NCI-H1048 (cell line): ENCODE results near the gene ITCH.
"Not testable (repeated sequence)": the region's sequence is repeated elsewhere in the genome, so short reads cannot be mapped to it uniquely, and the experiment has no call there.

ENCODE experiments used
- DNase-seq: peaks from one replicate; lab custom pipeline; 2025; lab: John Stamatoyannopoulos, UW

Gene ITCH

DNA sequence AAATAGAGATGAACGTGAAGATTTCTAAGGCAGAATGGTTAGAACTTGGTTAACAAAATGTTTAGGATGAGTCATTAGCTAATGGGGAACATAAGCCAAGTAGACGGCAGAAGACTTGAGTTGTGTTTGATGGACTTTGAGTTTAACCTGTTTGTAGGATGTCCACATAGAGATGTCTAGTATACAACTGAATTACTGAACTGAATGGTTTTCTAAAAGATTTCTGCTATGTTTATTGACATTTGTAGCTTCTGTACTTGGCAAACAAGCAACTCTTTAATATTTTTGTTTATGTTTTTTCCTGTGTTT, 98.7 kb downstream of the ITCH start:
- DNase-seq: no peak

DNA sequence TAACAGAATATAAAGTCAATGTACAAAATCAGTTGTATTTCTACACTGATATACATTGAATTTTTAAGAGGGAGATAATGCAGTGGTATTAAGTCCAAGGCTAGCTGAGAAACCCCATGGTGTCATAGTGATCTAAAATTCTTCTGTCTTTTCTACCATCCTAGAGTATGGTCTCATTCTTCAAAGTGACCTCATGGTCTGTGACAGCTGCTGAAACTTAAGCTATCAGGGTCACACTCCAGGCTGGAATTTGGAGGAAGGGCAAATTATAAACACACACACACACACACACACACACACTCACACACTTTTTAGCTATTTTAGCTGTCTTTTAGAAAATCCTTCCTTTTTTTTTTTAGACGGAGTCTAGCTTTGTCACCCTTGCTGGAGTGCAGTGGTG, 105.9 kb downstream of the ITCH start:
- no peak for DNase-seq

DNA sequence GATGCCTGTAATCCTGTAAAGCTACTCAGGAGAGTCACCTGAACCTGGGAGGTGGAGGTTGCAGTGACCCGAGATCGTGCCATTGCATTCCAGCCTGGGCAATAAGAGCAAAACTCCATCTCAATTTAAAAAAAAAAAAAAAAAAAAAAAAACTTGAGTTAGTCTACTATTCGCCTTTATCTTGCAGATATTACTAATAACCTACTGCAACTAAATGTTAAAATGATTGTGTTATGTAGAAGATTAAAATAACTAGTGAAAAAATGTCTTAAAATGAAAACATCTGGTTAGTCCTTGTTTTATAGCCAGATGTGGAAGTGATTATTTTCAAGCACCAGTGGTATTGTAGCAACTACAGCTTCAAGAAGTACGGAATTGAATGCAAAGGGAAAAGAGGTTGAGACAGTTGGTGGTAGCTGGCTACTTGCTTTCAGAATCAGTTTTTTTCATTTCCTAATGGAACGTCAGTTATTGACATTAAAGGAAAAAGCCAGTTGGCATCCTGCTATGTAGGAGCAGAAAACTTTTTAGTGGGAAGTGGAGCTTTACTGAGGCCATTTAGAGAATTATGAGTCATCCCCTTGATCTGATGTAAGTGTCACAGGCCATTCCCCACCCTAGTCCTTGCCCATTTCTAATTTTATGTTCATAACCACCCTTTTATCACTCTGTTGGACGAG, 109.3 kb downstream of the ITCH start:
- DNase-seq: no peak

DNA sequence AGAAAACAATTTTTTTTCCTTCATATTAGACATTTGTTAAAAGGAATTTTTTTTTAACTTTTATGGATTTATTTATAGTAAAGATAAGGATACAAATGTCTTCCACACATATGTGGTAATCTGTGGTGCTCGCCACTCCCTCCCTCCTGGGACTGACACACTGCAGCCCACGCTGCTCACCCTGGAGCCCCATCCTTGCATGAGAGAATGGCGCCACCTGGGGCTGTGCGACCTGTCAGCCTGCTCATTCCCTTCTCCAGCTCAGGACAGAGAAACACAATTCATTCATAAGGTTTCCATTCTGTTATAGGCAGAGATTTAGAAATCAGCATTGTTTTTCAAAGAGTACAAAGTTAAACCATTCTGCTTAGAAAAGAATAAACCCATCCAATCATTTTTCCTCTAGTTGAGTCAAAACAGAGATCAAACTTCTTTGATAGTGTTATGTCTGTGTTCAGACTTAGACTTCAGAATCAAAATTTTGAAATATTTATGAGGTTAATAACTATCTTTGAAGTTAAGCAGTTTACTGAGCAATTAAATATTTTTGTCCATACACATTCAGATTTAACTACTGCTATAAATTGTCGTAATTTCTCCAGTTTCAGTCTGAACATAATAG, 110.3 kb downstream of the ITCH start:
- DNase-seq: no peak

DNA sequence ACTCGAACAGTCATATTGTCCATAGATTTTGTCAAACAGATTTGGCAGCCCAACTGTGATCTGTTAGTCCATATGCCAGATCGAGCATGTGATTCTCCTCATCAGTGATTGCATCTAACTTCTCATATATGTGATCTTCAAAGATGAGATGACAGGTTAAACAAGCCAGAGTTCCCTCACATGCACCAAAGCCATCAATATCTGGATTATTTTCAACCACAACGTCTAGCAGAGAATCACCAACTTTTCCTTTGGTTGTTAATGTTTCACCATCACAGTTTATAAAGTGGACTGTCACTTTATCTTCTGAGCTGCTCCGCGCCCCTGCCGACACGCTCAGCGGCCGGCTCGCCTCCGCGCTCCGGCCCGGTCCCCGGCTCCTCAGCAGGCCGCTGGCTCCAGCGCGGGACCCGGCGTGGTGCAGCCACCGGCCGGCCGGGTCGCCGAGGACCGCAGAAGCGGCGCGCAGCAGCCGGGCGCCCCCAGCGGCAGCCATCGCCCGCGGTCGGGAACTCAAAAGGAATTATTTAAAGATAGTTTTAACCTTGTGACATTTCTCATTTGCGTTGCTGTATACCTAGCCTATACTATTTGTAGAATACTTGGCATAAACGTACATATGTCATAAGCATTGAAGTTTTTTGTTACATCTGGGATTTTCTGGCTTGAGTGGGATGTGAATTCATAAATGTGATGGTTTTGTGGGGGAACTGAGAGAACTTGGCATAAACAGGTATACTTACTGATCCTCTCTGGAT, 113.1 kb downstream of the ITCH start:
- DNase-seq: no peak

DNA sequence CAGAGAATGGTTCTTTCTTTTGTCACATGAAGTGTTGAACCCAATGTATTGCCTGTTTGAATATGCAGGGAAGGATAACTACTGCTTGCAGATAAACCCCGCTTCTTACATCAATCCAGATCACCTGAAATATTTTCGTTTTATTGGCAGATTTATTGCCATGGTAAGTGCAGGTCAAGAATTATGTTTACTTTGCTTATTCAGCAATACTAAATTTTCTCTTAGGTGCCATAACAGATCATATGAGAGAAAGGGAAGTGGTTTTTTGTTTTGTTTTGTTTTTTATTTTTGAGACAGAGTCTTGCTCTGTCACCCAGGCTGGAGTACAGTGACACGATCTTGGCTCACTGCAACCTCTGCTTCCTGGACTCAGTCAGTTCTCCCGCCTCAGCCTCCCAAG, 116.6 kb downstream of the ITCH start:
- no peak for DNase-seq

DNA sequence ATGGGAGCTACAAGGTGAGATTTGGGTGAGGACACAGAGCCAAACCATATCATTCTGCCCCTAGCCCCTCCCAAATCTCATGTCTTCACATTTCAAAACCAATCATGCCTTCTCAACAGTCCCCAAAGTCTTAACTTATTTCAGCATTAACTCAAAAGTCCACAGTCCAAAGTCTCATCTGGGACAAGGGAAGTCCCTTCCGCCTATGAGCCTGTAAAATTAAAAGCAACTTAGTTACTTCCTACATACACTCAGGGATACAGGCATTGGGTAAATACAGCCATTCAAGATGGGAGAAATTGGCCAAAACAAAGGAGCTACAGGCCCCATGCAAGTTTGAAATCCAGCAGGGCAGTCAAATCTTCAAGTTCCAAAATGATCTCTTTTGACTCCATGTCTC, 119.1 kb downstream of the ITCH start:
- not testable (repeated sequence) for DNase-seq

DNA sequence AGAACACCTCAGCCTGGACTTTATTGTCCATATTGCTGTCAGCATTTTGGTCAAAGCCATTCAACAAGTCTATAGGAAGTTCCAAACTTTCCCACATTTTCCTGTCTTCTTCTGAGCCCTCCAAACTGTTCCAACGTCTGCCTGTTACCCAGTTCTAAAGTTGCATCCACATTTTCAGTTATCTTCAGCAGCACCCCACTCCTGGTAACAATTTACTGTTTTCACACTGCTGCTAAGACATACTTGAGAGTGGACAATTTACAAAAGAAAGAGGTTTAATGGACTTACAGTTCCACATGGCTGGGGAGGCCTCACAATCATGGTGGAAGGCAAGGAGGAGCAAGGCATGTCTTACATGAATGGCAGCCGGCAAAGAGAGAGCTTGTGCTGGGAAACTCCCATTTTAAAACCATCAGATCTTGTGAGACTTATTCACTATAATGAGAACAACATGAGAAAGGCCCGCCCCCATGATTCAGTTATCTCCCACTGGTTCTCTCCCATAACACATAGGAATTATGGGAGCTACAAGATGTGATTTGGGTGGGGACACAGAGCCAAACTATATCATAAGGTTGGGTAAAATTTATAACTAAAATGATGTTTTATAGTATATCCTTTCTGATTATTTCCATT, 120.6 kb downstream of the ITCH start:
- not testable (repeated sequence) for DNase-seq

DNA sequence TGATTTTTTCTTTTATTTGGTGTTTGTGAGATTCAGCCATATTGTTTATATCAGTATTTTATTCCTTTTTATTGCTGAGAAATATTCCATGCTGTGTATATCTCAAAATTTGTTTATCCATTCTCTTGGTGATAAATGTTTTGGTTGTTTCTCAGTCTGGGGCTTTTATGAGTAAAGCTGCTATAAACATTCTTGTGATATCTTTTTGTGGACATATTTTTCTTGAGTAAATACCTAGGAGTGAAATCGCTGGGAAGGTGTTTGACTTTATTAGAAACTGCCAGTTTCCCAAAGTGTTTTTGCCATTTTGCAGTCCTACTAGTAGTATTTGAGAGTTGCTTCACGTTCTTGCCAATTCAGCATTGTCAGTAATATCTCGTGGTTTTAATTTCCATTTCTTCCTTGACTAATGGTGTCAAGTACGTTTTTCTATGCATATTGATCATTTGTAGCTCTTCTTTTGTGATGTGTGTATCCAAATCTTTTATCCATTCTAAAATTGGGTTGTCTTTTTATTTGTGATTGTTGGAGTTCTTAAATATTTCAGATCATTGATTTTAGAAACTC, 122.1 kb downstream of the ITCH start:
- no peak for DNase-seq

DNA sequence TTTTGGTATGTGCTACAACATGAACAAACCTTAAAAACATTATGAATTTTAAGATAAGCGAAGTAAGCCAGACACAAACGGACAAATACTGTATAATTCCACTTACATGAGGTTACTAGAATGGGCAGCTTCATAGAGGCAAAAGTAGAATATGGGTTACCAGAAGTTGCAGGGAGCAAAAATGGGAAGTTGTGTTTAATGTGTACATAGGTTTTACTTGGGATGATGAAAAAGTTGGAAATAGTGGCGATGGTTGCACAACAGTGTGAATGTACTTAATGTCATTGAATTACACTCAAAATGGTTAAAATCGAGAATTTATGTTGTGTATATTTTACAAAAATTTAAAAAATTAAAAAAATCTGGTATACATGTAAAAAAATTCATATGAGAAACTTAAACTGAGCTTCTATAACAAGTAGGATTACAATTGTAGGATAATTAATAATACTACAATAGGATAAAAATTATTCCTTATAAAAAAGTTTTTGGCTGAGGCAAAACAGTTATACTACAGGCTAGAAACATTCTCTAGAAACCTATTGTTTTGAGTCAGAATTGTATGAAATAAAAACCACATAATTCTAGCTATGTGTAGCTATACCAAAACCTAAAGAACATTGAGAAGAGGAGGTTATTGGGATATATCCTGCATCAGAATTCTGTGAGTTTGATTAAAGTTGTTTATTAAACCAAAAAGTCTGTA, 128.3 kb downstream of the ITCH start:
- no peak for DNase-seq

DNA sequence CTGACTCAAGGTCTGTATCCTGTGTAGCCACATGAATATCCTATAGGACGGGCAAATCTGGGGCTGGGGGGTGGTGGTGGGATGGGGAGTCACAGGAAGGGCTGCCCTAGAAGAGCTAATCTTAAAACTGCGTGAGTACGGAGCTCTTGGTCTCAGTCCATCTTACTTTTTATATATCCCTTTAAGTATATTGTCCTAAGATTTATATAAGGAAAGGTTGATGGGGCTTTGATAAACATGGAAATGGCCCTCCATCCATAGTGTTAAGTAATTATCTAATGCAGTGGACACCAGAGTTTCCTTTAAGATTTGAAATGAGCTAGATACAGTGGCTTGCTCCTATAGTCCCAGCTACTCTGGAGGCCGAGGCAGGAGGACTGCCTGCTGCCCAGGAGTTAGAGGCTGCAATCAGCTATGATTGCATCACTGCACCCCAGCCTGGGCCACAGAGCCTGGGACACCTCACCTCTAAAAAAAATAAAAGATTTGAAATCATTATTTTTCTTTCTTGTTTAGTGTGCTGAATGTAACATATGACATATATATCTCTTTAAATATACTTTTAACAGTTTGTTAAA, 128.9 kb downstream of the ITCH start:
- DNase-seq: no peak

DNA sequence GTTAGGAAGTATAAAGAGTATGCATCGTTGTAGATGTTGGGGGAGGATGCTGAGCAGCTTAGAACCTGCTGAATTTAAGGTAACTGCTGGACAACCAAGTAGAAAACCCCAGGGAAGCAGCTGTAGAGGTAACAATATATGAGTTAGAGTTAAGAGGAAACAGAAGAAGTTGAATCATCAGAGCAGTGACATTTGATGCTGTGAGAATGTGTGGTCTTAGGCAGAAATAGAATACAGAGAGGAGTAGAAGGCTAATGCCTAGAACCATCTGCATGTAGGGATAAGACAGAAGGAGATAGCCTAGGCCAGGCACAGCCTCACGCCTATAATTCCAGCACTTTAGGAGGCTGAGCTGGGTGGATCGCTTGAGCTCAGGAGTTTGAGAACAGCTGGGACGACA, 130.6 kb downstream of the ITCH start:
- no peak for DNase-seq

DNA sequence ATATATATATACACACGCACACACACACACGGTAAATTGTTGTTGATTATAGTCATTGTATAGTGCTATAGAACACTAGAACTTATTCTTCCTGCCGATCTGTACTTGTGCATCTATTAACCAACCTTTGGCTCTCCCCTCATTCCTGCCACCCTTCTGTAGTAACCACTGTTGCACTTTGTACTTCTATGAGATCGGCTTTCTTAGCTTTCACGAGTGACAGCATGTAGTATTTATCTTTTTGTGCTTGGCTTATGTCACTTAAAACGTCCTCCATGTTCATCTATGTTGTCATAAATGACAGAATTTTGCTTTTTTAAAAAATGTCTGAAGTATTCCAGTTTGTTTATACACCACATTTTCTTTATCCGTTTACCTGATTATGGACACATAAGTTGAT, 132.2 kb downstream of the ITCH start:
- no peak for DNase-seq

DNA sequence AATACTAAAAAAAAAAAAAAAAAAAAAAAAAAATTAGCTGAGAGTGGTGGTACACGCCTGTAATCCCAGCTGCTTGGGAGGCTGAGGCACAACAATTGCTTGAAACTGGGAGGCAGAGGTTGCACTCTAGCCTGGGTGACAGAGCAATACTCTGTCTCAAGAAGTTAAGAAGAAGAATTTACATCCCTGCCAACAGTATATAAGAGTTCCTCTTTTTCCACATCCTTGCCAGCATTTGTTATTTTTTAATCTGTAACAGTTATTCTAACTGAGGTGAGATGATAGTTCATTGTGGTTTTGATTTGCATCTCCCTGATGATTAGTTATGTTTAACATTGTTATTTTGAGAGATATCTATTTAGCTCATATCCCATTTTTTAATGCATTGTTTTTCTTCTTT, 132.8 kb downstream of the ITCH start:
- DNase-seq: no peak

DNA sequence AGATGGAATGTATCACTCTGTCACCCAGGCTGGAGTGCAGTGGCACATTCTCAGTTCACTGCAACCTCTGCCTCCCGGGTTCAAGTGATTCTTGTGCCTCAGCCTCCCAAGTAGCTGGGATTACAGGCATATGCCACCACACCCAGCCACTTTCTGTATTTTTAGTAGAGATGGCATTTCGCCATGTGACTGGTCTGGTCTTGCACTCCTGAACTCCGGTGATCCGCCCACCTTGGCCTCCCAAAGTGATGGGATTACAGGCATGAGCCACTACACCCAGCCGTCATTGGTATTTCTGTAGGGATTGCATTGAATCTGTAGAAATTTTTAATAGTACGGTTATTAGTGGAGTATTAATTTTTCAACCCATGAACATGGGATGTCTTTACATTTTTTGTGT, 134.5 kb downstream of the ITCH start:
- DNase-seq: not testable (repeated sequence)

DNA sequence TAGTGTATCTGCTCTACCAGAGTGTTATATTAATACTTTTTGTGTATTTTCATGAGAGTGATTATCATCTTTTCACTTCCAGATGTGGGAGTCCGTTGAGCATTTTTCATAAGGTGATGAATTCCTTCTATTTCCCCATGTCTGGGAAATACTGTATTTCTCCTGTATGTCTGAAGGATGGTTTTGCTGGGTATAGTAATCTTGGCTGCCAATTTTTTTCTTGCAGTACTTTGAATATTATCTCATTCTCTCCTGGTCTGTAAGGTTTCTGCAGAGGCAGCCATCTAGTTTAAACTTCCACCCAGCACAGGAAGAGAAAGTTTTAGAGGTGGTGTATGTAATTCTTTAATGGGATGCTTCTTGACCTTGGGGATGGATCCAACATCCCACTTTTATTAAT, 137.8 kb downstream of the ITCH start:
- no peak for DNase-seq

DNA sequence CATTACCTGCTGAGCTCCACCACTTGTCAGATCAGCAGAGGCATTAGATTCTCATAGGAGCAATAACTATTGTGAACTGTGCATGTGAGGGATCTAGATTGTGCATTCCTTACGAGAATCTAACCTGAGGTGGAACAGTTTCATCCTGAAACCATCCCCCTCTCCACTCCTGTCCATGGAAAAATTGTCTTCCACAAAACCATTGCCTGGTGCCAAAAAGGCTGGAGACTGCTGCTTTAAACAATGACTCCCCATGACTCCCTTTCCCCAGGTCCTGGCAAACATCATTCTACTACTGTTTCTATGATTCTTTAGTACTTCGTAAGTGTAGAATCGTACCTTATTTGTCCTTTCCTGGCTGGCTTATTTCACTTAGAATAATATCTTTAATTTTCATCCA, 143.4 kb downstream of the ITCH start:
- DNase-seq: no peak

DNA sequence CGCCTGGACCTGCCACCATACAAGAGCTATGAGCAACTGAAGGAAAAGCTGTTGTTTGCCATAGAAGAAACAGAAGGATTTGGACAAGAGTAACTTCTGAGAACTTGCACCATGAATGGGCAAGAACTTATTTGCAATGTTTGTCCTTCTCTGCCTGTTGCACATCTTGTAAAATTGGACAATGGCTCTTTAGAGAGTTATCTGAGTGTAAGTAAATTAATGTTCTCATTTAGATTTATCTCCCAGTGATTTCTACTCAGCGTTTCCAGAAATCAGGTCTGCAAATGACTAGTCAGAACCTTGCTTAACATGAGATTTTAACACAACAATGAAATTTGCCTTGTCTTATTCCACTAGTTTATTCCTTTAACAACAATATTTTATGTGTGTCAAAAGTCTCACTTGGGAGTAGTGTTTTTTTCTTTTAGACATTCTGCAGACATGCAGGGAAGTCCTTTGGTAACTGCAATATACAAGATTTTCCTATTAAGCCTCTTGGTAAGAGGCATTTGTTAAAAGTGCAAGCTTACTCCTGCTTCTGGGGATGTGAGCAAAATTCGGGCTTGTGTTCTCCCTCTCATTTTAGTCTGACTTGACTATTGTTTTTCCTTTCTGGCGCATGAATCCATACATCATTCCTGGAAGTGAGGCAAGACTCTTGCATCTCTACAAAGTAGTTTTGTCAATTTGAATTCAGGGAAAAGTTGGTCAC, 144.8 kb downstream of the ITCH start:
- no peak for DNase-seq

DNA sequence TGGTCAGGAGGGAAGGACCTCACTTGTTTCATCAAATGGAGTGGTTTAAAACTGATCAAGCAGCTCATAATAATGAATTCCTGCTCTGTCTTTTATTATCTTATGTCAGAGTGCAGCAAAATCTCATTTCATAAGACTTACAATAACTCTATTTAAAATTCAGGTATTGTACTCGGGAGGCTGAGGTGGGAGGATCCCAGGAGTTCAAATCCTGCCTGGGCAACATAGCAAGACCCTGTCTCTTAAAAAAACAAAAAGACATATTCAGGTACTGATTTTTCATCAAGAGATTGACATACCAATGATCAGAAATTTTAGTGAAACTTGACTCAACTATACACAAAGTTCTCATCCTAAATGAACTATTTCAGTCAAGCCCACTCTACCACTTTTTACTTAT, 147.5 kb downstream of the ITCH start:
- DNase-seq: no peak

DNA sequence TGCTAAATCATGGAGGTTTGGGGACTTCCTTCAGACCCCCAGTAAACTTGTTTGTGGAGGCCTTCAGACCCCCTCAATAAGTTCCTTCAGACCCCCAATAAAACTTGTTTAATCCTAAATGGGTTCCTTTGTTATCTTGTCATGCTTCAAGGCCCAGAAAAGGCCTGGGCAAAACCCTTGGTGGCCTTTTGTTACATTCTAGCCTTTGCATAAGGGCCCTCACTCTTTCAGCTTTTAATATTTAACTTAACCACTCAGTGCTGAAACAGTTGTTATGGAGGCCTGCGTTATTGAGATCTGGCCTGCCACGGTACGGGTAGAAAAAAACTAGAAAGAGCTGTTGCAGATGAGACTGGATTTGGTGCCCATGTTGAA, 148.8 kb downstream of the ITCH start:
- DNase-seq: no peak

DNA sequence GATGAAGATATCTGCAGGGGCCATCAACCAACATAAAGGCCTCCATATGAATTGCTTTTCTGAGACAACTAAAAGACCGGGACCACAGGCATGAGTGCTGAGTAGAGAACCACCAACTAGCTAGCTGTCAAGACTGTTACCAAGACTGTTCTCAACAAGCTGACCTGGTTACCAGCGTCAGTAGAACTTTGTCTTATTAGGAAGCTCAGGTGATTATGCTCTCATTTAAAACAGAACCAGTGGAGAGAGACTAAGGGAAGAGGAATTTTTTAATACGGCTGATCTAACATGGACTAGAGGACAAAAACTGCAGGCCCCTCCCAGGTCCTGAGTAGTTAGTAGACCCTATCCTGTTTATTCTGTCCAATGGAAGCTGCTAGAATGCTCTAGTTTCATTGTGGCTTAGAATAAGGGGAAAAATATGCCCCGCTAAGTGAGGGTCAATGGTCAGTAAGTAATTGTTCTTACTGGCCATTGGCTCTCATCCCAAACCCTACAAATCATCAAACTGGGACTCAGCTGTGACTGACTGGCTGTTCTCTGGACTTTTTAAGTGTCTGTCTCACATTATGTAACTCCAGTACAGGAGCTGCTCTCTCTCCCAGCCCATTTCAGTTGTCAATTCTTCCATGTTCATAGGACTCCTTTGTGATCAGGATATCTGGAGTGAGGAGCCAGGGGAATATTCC, 149.3 kb downstream of the ITCH start:
- DNase-seq: no peak
